Esophagus squamous epithelium (tissue), 4 donors: ENCODE measurements around the gene APLF.

Experiments used
- CTCF ChIP-seq, 6 experiments: fragments of 450-650 bp in 4 of 6; fragments of 200-600 bp in 2 of 6; sonication (generic) in 2 of 6; IDR thresholded peaks; one replicate each; pipeline ENCODE4 v1.5.1; 2016 to 2019; ENCODE audit warnings: antibody characterized with exemption in 6 of 6, mild to moderate bottlenecking in 4 of 6, moderate library complexity in 4 of 6
- POLR2A ChIP-seq, 4 donors: fragments of 450-650 bp; IDR thresholded peaks; one replicate each; pipeline ENCODE4 v1.6.1; 2017; ENCODE audit warnings: antibody characterized with exemption in 4 of 4, mild to moderate bottlenecking in 4 of 4, moderate library complexity in 3 of 4

GRCh38 chr2:68469935-68470334 is 2.5 kb downstream of the APLF start:
- TF ChIP-seq CTCF (IDR thresholded peaks at IDR 0.05) (no peak), POLR2A (IDR thresholded peaks at IDR 0.05) (no peak)
